ENCODE data around the gene SAMD14. TPM values are rescaled to one million over a fixed set of nuclear protein-coding genes. Genes with fewer than 3 reads are reported as not detected.

SAMD14 gene
- total and polyA plus RNA-seq, 2 donors (not counting 1 experiment from before 2014, with no cell fraction given): 2.1 to 3.8 TPM

DNA sequence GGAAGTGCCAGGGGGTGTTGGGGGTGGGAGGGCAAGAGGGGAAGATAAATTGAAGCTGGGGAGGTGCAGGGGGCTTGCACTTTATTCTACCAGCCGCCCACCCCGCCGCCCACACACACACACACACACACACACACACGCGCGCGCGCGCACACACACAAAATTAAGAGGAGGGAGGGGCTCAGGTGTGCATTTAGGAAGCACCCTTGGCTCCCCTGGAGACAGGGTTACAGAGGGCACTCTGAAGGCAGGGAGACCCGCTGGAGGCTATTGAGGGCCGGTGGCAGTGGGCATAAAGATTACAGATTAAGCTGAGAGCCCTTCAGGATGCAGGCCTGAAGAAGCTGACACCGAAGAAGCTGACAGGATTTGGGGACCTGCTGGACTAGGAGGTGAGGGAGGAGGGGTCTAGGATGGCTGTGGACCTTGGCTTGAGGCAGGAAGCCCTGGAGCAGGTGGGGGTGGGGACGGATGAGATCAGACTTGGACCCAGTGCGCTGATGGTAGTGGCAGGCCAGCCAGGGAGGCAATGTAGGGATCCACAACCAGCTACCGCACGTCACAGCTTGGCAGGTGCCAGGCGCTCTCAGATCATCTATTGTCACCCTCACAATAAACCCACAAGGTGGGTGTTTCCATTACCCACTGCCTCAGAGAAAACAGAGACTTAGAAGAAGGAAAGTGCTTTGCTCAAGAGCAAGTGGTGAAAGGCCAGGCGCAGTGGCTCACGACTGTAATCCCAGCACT is 772 bp upstream of the SAMD14 start:
- DNase-seq (ENCODE audit: low read depth in 2 of 2): no peak
- peak overlapping the region in 1 of 4 experiments; percentile 59 for H3K4me3 ChIP-seq (replicated peaks in 1 of 4; ENCODE audit: control extremely low read depth in 1 of 4, insufficient read depth in 1 of 4, low read depth in 3 of 4, low read length in 4 of 4)
- H3K9me3 ChIP-seq (ENCODE audit: control insufficient read depth, insufficient read depth, low read depth, low read length): no peaks in the 10 kb centered on the region
- H3K4me1 ChIP-seq (ENCODE audit: control insufficient read depth, extremely low read depth, insufficient read depth, low read length): peaks cover 14% of the 10 kb centered on the region
- H3K36me3 ChIP-seq (ENCODE audit: control insufficient read depth, insufficient read depth, low read length): peaks cover 8% of the 10 kb centered on the region
- TF ChIP-seq EZH2 (IDR thresholded peaks at IDR 0.05; ENCODE audit: low read length, missing control alignments): no peak
- TF ChIP-seq, protein P1, sequence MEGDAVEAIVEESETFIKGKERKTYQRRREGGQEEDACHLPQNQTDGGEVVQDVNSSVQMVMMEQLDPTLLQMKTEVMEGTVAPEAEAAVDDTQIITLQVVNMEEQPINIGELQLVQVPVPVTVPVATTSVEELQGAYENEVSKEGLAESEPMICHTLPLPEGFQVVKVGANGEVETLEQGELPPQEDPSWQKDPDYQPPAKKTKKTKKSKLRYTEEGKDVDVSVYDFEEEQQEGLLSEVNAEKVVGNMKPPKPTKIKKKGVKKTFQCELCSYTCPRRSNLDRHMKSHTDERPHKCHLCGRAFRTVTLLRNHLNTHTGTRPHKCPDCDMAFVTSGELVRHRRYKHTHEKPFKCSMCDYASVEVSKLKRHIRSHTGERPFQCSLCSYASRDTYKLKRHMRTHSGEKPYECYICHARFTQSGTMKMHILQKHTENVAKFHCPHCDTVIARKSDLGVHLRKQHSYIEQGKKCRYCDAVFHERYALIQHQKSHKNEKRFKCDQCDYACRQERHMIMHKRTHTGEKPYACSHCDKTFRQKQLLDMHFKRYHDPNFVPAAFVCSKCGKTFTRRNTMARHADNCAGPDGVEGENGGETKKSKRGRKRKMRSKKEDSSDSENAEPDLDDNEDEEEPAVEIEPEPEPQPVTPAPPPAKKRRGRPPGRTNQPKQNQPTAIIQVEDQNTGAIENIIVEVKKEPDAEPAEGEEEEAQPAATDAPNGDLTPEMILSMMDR (conservative IDR thresholded peaks at IDR 0.05 in 1 of 2, IDR thresholded peaks at IDR 0.05 in 1 of 2; ENCODE audit: low read depth in 1 of 2, low read length in 2 of 2): no peak
- no peak overlapping the region for H3K4me2 ChIP-seq (ENCODE audit: extremely low read depth, insufficient read depth, low read length)
- H2AFZ ChIP-seq (ENCODE audit: low read length): no peak overlapping the region
- no peak overlapping the region for H3K27ac ChIP-seq (ENCODE audit: insufficient read depth, low read length)
- H4K20me1 ChIP-seq (ENCODE audit: control insufficient read depth, extremely low read depth, insufficient read depth, low read length): no peaks in the 10 kb centered on the region
- H3K27me3 ChIP-seq (ENCODE audit: control insufficient read depth, insufficient read depth, low read length): no peaks in the 10 kb centered on the region
- no peak overlapping the region for H3K9ac ChIP-seq (ENCODE audit: insufficient read depth, low read length)
- no peaks in the 10 kb centered on the region for H3K79me2 ChIP-seq (ENCODE audit: control insufficient read depth, insufficient read depth, low read length)

DNA sequence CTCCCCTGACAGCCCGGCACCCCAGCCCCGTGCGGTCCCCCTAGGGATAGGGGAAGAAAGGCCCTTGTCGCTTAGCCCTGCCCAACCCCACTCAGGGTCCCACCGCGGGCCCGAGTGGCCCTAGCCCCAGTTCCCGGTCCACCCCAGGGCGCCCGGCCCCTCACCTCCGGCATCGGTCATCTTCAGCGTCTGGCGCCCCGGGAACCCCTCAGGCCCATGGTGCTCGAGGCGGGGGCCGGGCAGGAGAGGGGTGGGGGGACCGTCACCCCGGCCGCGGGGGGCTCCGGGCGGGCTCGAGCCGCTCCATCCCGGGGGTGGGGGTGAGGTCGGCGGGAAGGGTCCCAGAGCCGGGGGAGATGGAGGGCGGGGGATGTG is 620 bp downstream of the SAMD14 start:
- peak overlapping the region; percentile 58 for H3K4me2 ChIP-seq (ENCODE audit: extremely low read depth, insufficient read depth, low read length)
- no peaks in the 10 kb centered on the region for H4K20me1 ChIP-seq (ENCODE audit: control insufficient read depth, extremely low read depth, insufficient read depth, low read length)
- TF ChIP-seq EZH2 (IDR thresholded peaks at IDR 0.05; ENCODE audit: low read length, missing control alignments): peak; percentile 4
- TF ChIP-seq, protein P1 (conservative IDR thresholded peaks at IDR 0.05 in 1 of 2, IDR thresholded peaks at IDR 0.05 in 1 of 2; ENCODE audit: low read depth in 1 of 2, low read length in 2 of 2): no peak
- H3K9ac ChIP-seq (ENCODE audit: insufficient read depth, low read length): peak overlapping the region; percentile 23
- H3K36me3 ChIP-seq (ENCODE audit: control insufficient read depth, insufficient read depth, low read length): no peaks in the 10 kb centered on the region
- H3K9me3 ChIP-seq (ENCODE audit: control insufficient read depth, insufficient read depth, low read depth, low read length): no peaks in the 10 kb centered on the region
- no peaks in the 10 kb centered on the region for H3K79me2 ChIP-seq (ENCODE audit: control insufficient read depth, insufficient read depth, low read length)
- DNase-seq (ENCODE audit: low read depth in 2 of 2): no peak
- H3K4me1 ChIP-seq (ENCODE audit: control insufficient read depth, extremely low read depth, insufficient read depth, low read length): peaks cover 14% of the 10 kb centered on the region
- peak overlapping the region; percentile 4 to 59 (median 29) for H3K4me3 ChIP-seq (replicated peaks in 1 of 4; ENCODE audit: control extremely low read depth in 1 of 4, insufficient read depth in 1 of 4, low read depth in 3 of 4, low read length in 4 of 4)
- H3K27ac ChIP-seq (ENCODE audit: insufficient read depth, low read length): no peak overlapping the region
- H2AFZ ChIP-seq (ENCODE audit: low read length): no peak overlapping the region
- H3K27me3 ChIP-seq (ENCODE audit: control insufficient read depth, insufficient read depth, low read length): no peaks in the 10 kb centered on the region

DNA sequence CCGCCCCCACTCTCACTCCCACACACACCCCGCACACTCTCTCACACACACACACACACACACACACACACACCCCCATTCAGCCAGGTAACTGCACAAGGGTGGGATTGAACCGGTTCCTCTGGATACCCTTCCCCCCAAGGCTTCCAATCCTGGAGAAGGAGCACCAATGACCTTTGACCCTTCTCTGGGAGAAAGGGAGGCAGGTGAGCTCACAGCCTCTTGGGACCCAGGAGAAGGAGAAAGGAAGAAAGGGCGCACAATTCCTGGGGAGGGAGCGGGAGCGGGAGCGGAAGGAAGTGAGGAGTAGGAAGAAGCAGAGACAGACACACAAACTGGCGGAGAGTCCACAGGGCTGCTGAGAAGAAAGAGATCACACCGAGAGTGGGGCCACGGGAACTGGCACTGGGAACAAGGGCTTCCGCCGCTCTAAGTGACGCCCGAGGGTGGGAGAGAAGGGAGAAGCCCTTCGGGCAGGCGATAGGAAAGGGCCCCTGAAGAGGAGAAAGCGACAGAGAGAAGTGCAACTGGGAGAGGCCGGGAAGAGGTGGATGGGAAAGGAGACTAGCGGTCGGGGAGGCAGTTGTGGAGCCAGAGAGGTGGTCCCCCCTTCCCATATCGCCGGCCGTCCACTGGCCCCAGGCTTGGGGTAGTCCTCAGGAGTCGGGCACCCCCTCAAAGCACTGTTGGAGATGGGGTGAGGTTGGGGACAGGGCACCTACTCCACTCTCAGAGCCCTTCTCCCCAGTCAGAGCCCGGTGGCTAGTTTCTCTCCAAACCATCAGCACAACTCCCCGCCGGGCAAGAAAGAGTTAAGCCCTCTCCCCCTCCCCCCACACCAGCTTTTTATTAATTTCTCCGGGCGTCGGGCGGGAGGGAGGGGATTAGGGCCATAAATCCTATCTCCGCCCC is 1.3 kb downstream of the SAMD14 start:
- Histone ChIP-seq H3K9ac (ENCODE audit: insufficient read depth, low read length) (peak overlapping the region; percentile 38), H3K4me2 (ENCODE audit: extremely low read depth, insufficient read depth, low read length) (peak overlapping the region; percentile 13), H2AFZ (ENCODE audit: low read length) (peak overlapping the region; percentile 36), H3K27me3 (ENCODE audit: control insufficient read depth, insufficient read depth, low read length) (no peaks in the 10 kb centered on the region), H3K36me3 (ENCODE audit: control insufficient read depth, insufficient read depth, low read length) (no peaks in the 10 kb centered on the region), H3K9me3 (ENCODE audit: control insufficient read depth, insufficient read depth, low read depth, low read length) (no peaks in the 10 kb centered on the region), H3K4me1 (ENCODE audit: control insufficient read depth, extremely low read depth, insufficient read depth, low read length) (peaks cover 10% of the 10 kb centered on the region), H3K27ac (ENCODE audit: insufficient read depth, low read length) (no peak overlapping the region), H4K20me1 (ENCODE audit: control insufficient read depth, extremely low read depth, insufficient read depth, low read length) (no peaks in the 10 kb centered on the region), H3K4me3 (replicated peaks in 1 of 4; ENCODE audit: control extremely low read depth in 1 of 4, insufficient read depth in 1 of 4, low read depth in 3 of 4, low read length in 4 of 4) (peak overlapping the region; percentile 36 to 59 (median 49)), H3K79me2 (ENCODE audit: control insufficient read depth, insufficient read depth, low read length) (no peaks in the 10 kb centered on the region)
- no peak for DNase-seq (ENCODE audit: low read depth in 2 of 2)
- TF ChIP-seq, protein P1 (conservative IDR thresholded peaks at IDR 0.05 in 1 of 2, IDR thresholded peaks at IDR 0.05 in 1 of 2; ENCODE audit: low read depth in 1 of 2, low read length in 2 of 2): no peak
- peak; percentile 53 for TF ChIP-seq EZH2 (IDR thresholded peaks at IDR 0.05; ENCODE audit: low read length, missing control alignments)
